GM18499 (cell line): ENCODE measurements around the gene SQOR.

ENCODE experiments used
- ATAC-seq: cut with Tn5 transposase; IDR thresholded peaks from one replicate; pipeline ENCODE4 v1.9.1; 2021; ENCODE audit warnings: moderate number of reproducible peaks; ENCODE audit not compliant: insufficient read depth, unreplicated experiment

The SQOR gene

GRCh38 chr15:45703670-45704328 is 69.0 kb downstream of the SQOR start:
- ATAC-seq, result no peak

DNA sequence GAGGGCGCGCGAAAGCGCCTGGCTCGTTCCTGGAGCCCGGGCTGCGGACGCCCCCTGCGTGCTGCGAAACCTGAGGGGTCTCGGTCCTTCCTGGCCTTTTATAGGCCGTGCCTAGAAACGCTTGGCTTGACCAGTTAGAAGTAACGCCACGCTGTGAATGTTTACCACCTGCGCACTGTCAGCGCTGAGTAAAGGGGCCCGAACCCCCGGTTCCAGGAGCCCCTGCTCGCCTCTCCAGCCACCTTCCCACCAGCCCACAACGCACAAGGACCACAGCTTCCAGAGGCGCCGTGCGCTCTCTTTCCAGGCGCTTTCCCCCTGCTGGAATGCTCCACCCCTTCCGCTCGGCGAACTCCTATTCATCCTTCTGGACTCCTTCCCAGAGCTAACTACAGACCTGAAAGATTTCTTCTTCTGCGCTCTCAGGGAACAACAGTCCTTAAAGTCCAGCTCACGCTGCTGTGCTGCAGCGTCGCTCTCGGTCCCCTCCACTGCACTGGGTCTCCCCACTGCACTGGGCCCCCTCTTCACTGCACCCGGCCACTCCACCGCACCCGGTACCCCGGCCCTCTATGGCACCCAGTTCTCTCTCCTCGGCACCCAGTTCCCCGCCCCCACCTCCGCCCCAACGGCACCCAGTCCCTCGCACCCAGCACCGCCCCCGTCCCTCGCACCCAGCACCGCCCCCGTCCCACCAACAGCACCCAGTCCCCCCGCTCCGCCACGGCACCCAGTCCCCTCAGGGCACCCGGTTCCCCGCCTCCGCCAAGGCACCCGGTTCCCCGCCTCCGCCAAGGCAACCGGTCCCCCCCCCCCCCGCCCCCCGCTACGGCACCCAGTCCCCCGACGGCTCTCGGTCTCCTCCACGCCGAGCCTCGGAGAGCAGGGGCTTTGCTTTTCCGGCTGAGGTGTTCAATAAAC is 69.8 kb downstream of the SQOR start:
- ATAC-seq, result no peak

GRCh38 chr15:45705510-45706473 is 71.0 kb downstream of the SQOR start:
- peak; percentile 92 for ATAC-seq

GRCh38 chr15:45710657-45711056 is 75.8 kb downstream of the SQOR start:
- no peak for ATAC-seq

- no peak for ATAC-seq
Observed at GRCh38 chr15:45714590-45715488, 80.0 kb downstream of the SQOR start.

GRCh38 chr15:45715528-45715927 is 80.7 kb downstream of the SQOR start:
- ATAC-seq, result no peak

DNA sequence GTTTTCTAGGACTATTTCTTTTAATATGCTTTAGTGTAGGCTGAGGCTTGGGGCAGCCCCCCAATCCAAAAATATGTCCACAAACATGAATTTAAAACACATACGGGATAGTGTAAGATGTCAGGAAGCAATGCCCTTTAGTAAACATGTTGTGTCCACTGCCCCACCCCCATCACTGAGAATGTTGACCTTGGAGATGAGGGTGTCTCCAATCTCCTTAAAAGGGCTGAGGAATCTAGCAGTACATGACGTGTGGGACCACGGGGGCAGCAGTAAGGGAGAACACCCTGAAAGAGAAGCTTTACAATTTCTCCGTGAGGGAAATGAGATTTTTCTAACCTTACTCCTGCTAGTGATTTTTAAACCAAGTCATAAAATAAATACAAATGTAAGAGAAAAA is 84.7 kb downstream of the SQOR start:
- ATAC-seq, result no peak

- ATAC-seq, result no peak
Observed at GRCh38 chr15:45720183-45720582, 85.4 kb downstream of the SQOR start.

- ATAC-seq, result no peak
Observed at GRCh38 chr15:45728641-45729040, 93.8 kb downstream of the SQOR start.

- ATAC-seq, result no peak
Observed at GRCh38 chr15:45729141-45729540, 94.3 kb downstream of the SQOR start.

DNA sequence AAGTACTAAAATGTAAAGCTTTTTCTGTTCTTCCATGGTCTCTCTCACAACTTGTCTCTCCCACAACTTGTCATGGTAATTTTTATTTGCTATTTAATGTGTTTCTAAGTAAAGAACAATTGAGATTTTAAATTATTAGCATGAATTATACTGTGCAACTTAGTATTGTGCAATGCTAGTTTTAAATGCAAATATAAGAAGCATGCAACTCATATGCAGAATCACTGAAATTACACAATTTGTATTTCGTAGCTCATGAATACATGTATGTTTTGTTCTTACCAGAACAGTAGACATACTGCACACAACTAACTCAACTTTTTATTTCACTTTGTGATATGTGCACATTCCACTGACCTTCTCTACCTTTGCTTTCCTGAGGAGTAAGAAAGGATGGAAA is 96.5 kb downstream of the SQOR start:
- ATAC-seq, result no peak

DNA sequence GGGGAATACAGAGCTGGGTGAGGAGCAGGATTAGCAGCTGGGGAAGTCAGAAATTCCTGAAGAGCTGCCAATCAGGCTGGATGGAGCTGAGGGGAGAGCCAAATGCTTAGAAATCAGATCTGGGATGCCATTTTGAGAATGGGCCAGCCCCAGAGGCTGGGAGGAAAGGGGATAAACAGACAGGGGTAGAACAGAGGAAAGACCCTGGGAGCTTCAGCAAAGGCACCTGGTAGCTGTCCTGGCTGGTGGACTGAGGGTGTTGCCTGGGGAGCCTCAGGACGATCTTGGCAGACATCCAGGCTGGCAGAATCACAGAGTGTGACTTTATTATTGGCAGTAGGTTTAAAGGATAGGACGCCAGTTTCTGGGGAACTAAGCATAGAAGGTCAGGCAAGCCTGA is 97.8 kb downstream of the SQOR start:
- no peak for ATAC-seq

- no peak for ATAC-seq
Observed at GRCh38 chr15:45734260-45734711, 99.5 kb downstream of the SQOR start.
